ENCODE results near the gene DMRT1. TPM values are rescaled to one million over a fixed set of nuclear protein-coding genes. Genes with fewer than 3 reads are reported as not detected.

The DMRT1 gene
- total and polyA plus RNA-seq, 9 of the 15 experiments (the other 6 are each of a cell fraction or from before 2014, with no cell fraction given) = not detected

- ATAC-seq = no peak
- TF ChIP-seq TRIM25 (IDR thresholded peaks at IDR 0.05; ENCODE audit: borderline replicate concordance) = no peak
- no peak for TF ChIP-seq SIN3B (IDR thresholded peaks at IDR 0.05; ENCODE audit: low read depth)
- no peak for TF ChIP-seq ZNF431 (CRISPR knock-in tag; IDR thresholded peaks at IDR 0.05)
- TF ChIP-seq ZSCAN32 (CRISPR knock-in tag; IDR thresholded peaks at IDR 0.05) = no peak
- no peak for TF ChIP-seq ID3 (CRISPR knock-in tag; IDR thresholded peaks at IDR 0.05)
- no peak for TF ChIP-seq ID3 (tag; IDR thresholded peaks at IDR 0.05)
- TF ChIP-seq SFPQ (IDR thresholded peaks at IDR 0.05; ENCODE audit: low read depth, low read length) = no peak
- TF ChIP-seq KLF16 (IDR thresholded peaks at IDR 0.05) = no peak
- TF ChIP-seq MTA3 (IDR thresholded peaks at IDR 0.05; ENCODE audit: borderline replicate concordance) = no peak
- no peak for TF ChIP-seq CBX2 (IDR thresholded peaks at IDR 0.05; ENCODE audit: insufficient read depth, low read length, poor library complexity, severe bottlenecking)
- no peak for TF ChIP-seq TSC22D4 (tag; IDR thresholded peaks at IDR 0.05)
- intact Hi-C loops (cut with micrococcal nuclease) = no loop called here
- H3K9me1 ChIP-seq (ENCODE audit: control insufficient read depth, insufficient read depth, low read length) = no peaks in the 10 kb centered on the region
- in situ Hi-C loops (cut with MboI) = no loop called here
- no peak overlapping the region for H2AFZ ChIP-seq (ENCODE audit: low read depth, low read length)
- no peak overlapping the region for H3K4me3 ChIP-seq
- no peak for DNase-seq (ENCODE audit: extremely low read depth in 1 of 4, low spot score in 3 of 4)
- no peak for FAIRE-seq
- WGBS (ENCODE audit: insufficient coverage, low coverage, missing lambda C conversion rate) = 4% methylated on average over 4 of the region's 4 CpGs
- H3K79me2 ChIP-seq (ENCODE audit: control insufficient read depth, insufficient read depth, low read length) = no peaks in the 10 kb centered on the region
- no peaks in the 10 kb centered on the region for H4K20me1 ChIP-seq (replicated peaks; ENCODE audit: control insufficient read depth, insufficient read depth, low read length)
- no peak overlapping the region for H3K4me2 ChIP-seq (ENCODE audit: insufficient read depth, low read length)
- H3K4me1 ChIP-seq (replicated peaks in 1 of 2; ENCODE audit: control insufficient read depth in 2 of 2, insufficient read depth in 2 of 2, low read length in 2 of 2) = no peaks in the 10 kb centered on the region
- H3K9me3 ChIP-seq (replicated peaks; ENCODE audit: control insufficient read depth, insufficient read depth, low read depth, low read length) = no peaks in the 10 kb centered on the region
- H3K36me3 ChIP-seq (ENCODE audit: control insufficient read depth, insufficient read depth, low read length) = no peaks in the 10 kb centered on the region
- no peak overlapping the region for H3K9ac ChIP-seq (ENCODE audit: insufficient read depth in 1 of 2, low read depth in 2 of 2, low read length in 2 of 2)
- ChIA-PET POLR2A (no interaction called here), CTCF (ENCODE audit: low intra/inter-chr PET ratio) (no interaction called here)
- no peaks in the 10 kb centered on the region for H3K27me3 ChIP-seq (ENCODE audit: control insufficient read depth in 2 of 2, insufficient read depth in 2 of 2, low read length in 2 of 2)
- BruUV-seq (replicated peaks) = no TSS peak
- H3K27ac ChIP-seq (ENCODE audit: extremely low read depth, low read depth, low read length) = no peak overlapping the region
Measured at GRCh38 chr9:922171-922570, 80.7 kb downstream of the DMRT1 start.

All from K562 (cell line).